NCI-H82 (cell line): ENCODE data around the gene CFAP300.
A peak's percentile ranks its signal among the peaks of the same experiment; 100 is the strongest.

Experiments
- DNase-seq: peaks from one replicate; lab custom pipeline; 2025; lab: John Stamatoyannopoulos, UW

CFAP300 gene

DNA sequence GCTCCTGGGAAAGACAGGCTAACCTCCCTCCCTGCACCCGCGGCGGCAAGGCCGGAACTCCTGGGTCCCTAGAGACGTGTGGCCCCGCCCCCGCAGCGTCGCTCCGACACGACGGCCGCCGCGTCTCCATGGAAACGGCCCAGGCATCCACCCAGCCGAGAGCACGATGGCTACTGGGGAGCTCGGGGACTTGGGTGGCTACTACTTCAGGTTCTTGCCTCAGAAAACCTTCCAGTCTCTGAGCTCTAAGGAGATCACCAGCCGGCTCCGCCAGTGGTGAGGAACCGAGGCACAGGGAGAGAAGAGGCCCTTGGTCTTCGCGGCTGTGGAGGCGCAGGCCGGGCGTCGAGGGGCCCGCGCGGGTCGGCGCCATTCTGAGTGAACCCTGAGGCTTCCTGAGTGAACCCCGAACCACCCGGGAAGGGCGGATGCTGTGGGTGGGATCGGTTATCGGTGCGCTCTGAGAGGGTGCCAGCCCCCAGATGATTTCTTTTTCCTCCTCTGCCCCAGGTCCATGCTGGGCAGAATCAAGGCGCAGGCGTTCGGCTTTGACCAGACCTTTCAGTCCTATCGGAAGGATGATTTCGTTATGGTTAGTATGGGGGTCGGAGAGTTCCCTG lies at the start of gene CFAP300:
Gene CFAP300 (plus strand): TSS at position 133 of the 620 bp plus-strand sequence. CDS start 34 bp downstream, at position 167.
- peak; percentile 45 for DNase-seq

- no peak for DNase-seq
Observed at GRCh38 chr11:102001657-102002338, 45.4 kb upstream of the CFAP300 start.

DNA sequence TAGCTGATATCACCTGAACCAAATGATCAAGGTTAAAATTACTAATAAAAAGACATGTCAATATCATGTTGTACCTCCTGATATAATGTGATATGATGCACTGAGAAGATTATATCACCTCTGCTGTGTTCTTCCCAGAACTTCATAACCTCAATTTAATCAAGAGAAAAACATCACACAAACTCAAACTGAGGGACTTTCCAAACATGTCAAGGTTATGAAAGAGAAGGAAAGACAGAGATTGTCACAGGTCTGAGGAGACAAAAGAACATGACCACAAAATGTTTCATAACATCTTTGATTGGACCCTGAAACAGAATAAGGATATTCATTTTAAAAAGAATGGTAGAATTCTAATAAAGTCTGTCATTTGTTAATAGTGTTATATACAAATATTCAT lies 43.0 kb upstream of the CFAP300 start:
- DNase-seq, result no peak

DNA sequence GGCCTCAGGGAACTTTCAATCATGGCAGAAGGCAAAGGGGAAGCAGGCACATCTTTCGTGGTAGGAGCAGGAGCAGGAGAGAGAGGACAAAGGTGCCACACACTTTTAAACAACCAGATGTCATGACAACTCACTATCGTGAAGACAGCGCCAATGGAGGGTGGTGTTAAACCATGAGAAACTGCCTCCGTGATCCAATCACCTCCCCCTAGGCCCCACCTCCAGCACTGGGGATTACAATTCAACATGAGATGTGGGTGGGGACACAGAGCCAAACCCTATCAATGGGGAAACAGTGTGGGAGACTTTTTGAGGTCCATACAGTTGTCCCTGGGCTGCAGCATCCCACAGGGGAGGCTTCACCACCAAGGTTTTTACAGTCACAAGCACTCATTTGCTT lies 41.9 kb upstream of the CFAP300 start:
- DNase-seq, result no peak

GRCh38 chr11:102006835-102007566 lies 40.2 kb upstream of the CFAP300 start:
- DNase-seq, result no peak

GRCh38 chr11:102007567-102008437 lies 39.4 kb upstream of the CFAP300 start:
- peak; percentile 59 for DNase-seq

- DNase-seq, result peak; percentile 2
Observed at GRCh38 chr11:102010776-102011494, 36.3 kb upstream of the CFAP300 start.

- no peak for DNase-seq
Observed at GRCh38 chr11:102012946-102013345, 34.3 kb upstream of the CFAP300 start.

GRCh38 chr11:102014756-102015155 lies 32.5 kb upstream of the CFAP300 start:
- DNase-seq, result no peak

DNA sequence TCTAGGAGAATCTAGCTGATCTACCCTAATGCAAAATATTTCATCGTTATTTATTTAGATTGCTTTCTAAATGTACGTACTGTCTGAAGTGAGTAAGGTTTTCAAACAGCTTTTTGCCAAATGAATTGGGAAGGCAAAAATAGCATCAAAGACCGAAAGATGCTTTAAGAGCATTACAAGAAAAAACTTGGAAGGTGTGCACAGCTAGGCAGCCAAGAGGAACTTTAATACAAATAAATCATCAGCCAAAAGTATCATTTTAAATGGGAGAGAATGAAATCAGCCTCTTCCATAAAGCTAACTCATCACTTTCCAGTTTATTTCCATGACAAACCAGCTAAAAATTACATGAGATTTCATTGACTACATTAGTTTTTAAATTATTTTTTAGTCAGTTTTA lies 30.2 kb upstream of the CFAP300 start:
- no peak for DNase-seq

GRCh38 chr11:102026217-102026616 lies 21.0 kb upstream of the CFAP300 start:
- DNase-seq, result no peak

DNA sequence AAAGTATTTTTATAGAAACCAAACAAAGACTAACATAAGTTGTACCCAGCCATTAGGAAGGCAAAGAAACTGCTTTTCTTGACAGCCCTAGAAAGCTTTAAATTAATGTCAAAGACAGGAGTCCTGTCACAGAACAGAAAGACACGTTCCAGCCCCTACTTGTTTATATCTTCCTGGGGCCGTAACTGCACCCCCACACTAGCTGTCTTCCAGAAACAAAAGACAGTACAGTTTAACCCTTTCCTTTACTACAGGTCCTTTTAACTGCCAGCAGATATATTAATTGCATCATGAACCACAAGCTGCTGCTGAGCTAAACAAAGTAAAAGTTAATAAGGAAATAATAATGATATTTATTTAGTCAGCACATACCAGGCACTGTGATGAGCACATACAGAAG lies 20.3 kb upstream of the CFAP300 start:
- DNase-seq, result no peak

GRCh38 chr11:102036757-102037156 lies 10.5 kb upstream of the CFAP300 start:
- DNase-seq, result no peak

DNA sequence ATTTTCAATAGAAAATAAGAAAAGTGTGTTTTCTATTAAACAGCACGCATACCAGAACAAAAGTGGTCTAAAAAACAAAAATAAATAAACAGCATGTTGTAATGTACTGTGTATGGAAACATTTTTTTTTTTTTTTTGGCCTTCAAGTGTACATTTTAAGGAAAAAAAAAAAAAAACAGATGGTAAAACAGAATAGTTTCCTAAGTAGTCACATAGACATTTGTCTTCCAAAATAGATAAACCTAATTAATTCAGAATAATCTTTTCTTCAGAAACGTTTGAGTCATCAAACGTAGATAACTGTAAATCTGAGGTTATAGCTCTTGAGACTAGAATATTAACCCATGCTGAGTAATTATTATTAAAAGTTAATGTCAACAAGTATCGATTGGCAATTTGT lies 396 bp upstream of the CFAP300 start:
- no peak for DNase-seq

- DNase-seq, result no peak
Observed at GRCh38 chr11:102050927-102051575, 3.8 kb downstream of the CFAP300 start.

DNA sequence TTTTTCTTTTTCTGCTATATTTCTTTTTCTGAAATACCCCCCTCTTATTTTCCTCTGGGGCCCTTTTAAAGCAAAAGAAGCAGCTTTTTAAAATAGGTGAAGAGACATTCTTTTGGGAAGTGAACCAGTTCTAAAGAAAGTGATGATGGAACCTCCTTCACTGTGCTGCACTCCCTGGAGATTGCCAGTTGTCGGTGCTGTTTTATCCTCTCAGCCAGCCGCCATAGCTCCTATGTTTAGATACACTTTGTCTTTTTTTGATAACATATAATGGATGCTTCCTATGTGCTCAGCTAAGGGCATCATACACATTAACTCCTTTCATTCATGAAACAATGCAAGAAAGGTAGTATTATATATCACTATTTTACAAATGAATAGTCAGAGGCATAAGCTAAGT lies 14.0 kb downstream of the CFAP300 start:
- no peak for DNase-seq

DNA sequence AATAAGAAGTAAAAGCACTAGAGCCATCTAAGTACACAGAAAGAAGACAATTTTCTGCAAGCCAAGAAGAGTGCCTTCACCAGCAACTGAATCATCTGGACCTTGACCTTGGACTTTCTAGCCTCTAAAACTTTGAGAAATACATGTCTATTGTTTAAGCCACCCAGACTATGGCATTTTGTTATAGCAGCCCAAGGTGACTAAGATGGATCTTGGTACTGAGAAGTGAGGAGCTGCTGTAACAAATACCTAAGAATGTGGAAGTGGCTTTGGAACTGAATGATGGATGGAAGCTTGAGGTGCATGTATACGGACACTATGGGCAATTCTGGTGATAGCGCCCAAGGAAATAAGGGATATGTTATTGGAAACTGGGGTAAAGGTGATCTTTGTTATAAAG lies 14.9 kb downstream of the CFAP300 start:
- no peak for DNase-seq

GRCh38 chr11:102064316-102064715 lies 17.1 kb downstream of the CFAP300 start:
- DNase-seq, result no peak

- DNase-seq, result no peak
Observed at GRCh38 chr11:102070766-102071165, 23.5 kb downstream of the CFAP300 start.

DNA sequence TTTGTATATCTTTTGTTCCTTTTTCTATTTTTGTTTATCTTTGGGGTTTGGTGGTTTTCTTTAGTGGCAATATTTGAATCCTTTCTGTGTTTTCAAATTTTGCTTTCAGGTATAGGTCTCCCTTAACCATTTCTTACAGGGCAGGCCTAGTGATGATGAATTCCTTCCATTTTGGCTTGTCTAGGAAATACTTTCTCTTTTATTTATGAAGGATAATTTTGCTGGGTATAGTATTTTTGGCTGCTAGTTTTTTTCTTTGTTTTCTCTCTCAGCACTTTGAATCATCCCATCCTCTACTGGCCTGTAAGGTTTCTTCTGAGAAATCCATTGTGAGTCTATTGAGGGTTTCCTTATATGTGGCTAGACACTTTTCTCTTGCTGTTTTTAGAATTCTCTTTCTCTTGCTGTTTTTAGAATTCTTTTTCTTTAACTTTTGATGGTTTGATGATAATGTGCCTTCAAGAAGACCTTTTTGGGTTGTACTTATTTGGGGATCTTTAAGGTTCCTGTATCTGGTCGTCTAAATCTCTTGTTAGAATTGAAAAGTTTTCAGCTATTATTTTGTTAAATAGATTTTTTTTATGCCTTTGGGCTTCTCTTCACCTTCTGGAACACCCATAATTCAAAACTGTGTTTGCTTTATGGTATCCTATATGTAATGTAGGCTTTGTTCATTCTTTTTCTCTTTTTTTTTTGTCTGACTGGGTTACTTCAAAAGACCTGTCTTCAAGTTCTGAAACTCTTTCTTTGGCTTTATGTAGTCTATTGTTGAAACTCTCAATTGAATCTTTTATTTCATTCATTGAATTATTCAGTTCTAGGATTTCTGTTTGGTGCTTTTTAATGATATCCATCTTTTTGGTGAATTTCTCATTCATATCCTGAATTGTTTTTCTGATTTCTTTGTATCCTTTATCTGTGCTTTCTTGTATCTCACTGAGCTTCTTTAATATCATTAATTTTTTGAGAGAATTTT lies 24.5 kb downstream of the CFAP300 start:
- no peak for DNase-seq
